GM23338 (cell line): Measurements from ENCODE around the gene SLC15A4. TPM values are rescaled to one million over a fixed set of nuclear protein-coding genes. Genes with fewer than 3 reads are reported as not detected.

Source experiments
- ATAC-seq: fragments of 200-7000 bp; cut with Tn5 transposase; 3 replicates; pipeline ENCODE4 v1.9.1; 2020
- DNase-seq: peaks from one replicate; pipeline ENCODE4 v3.0.0-alpha.2; 2015; ENCODE audit warnings: low spot score
- H2AFZ ChIP-seq: fragments of 200-600 bp; sonication (generic); 2 replicates; pipeline ENCODE4 v1.8.0; 2016; ENCODE audit warnings: antibody characterized with exemption, mild to moderate bottlenecking, moderate library complexity
- H3F3A ChIP-seq: fragments of 200-600 bp; sonication (generic); replicated peaks from 2 replicates; pipeline ENCODE4 v1.8.0; 2017; ENCODE audit warnings: antibody characterized with exemption, mixed run types, low read depth
- H3K27ac ChIP-seq: fragments of 200-600 bp; sonication (generic); 2 replicates; pipeline ENCODE4 v1.6.1; 2016; ENCODE audit warnings: low read depth
- H3K27me3 ChIP-seq: fragments of 200-600 bp; sonication (generic); 2 replicates; pipeline ENCODE4 v1.8.0; 2016; ENCODE audit warnings: mild to moderate bottlenecking, mixed run types, moderate library complexity; ENCODE audit not compliant: insufficient read depth
- H3K36me3 ChIP-seq: fragments of 200-600 bp; sonication (generic); 2 replicates; pipeline ENCODE4 v1.8.0; 2016; ENCODE audit warnings: mild to moderate bottlenecking; ENCODE audit not compliant: insufficient read depth
- H3K4me1 ChIP-seq: fragments of 200-600 bp; sonication (generic); 2 replicates; pipeline ENCODE4 v1.8.0; 2016; ENCODE audit warnings: mild to moderate bottlenecking, moderate library complexity; ENCODE audit not compliant: insufficient read depth
- H3K4me2 ChIP-seq: fragments of 200-600 bp; sonication (generic); 2 replicates; pipeline ENCODE4 v1.7.1; 2017; ENCODE audit warnings: mixed run types
- H3K4me3 ChIP-seq: fragments of 200-600 bp; sonication (generic); 2 replicates; pipeline ENCODE4 v1.6.1; 2016; ENCODE audit warnings: mixed run types
- H3K79me2 ChIP-seq: fragments of 200-600 bp; sonication (generic); replicated peaks from 2 replicates; pipeline ENCODE4 v1.8.0; 2017; ENCODE audit warnings: mild to moderate bottlenecking; ENCODE audit not compliant: insufficient read depth
- H3K9me2 ChIP-seq: fragments of 200-600 bp; sonication (generic); 2 replicates; pipeline ENCODE4 v1.8.0; 2017; ENCODE audit not compliant: insufficient read depth
- H4K20me1 ChIP-seq: fragments of 200-600 bp; sonication (generic); replicated peaks from 2 replicates; pipeline ENCODE4 v1.8.0; 2017; ENCODE audit warnings: mild to moderate bottlenecking; ENCODE audit not compliant: insufficient read depth
- H3K27ac Mint-ChIP-seq: 2 replicates; pipeline ENCODE4 v1.8.0; 2020; ENCODE audit warnings: inconsistent platforms, mild to moderate bottlenecking, moderate library complexity, mixed read lengths
- H3K27me3 Mint-ChIP-seq: 3 replicates; pipeline ENCODE4 v1.8.0; 2022; ENCODE audit warnings: low read depth, mild to moderate bottlenecking, moderate library complexity, mixed read lengths, inconsistent platforms; ENCODE audit not compliant: insufficient read depth, poor library complexity
- H3K36me3 Mint-ChIP-seq: 3 replicates; pipeline ENCODE4 v1.8.0; 2021; ENCODE audit warnings: low read depth, mild to moderate bottlenecking, inconsistent platforms, moderate library complexity, mixed read lengths
- H3K4me1 Mint-ChIP-seq: 3 replicates; pipeline ENCODE4 v1.8.0; 2020; ENCODE audit warnings: mild to moderate bottlenecking, inconsistent platforms, mixed read lengths
- H3K4me3 Mint-ChIP-seq: 3 replicates; pipeline ENCODE4 v1.8.0; 2021; ENCODE audit warnings: moderate library complexity, mild to moderate bottlenecking, inconsistent platforms, mixed read lengths
- H3K9me3 Mint-ChIP-seq: 3 replicates; pipeline ENCODE4 v1.8.0; 2020; ENCODE audit warnings: moderate library complexity, mild to moderate bottlenecking, inconsistent platforms, mixed read lengths
- CREB1 ChIP-seq: fragments of 250-450 bp; sonication (Bioruptor Pico); IDR thresholded peaks from 2 replicates; pipeline ENCODE4 v1.5.0; 2020; ENCODE audit warnings: low read depth, mild to moderate bottlenecking, moderate library complexity
- ETS1 ChIP-seq: IDR thresholded peaks from 2 replicates; pipeline ENCODE4 v1.6.1; 2016; ENCODE audit warnings: antibody characterized with exemption
- EZH2phosphoT487 ChIP-seq: fragments of 200-600 bp; sonication (generic); IDR thresholded peaks from one replicate; pipeline ENCODE4 v1.8.1; 2018; ENCODE audit warnings: antibody characterized with exemption; ENCODE audit not compliant: unreplicated experiment
- REST ChIP-seq: IDR thresholded peaks from one replicate; pipeline ENCODE4 v1.6.1; 2018; ENCODE audit warnings: antibody characterized with exemption; ENCODE audit not compliant: unreplicated experiment
- STAT1 ChIP-seq: IDR thresholded peaks from one replicate; pipeline ENCODE4 v1.6.1; 2016; ENCODE audit warnings: antibody characterized with exemption; ENCODE audit not compliant: unreplicated experiment
- ZNF114 ChIP-seq: fragments of 250-450 bp; sonication (Bioruptor Pico); IDR thresholded peaks from 2 replicates; pipeline ENCODE4 v1.5.0; 2020; ENCODE audit warnings: mild to moderate bottlenecking, moderate library complexity
- polyA plus RNA-seq: library from polyadenylated mRNA; unstranded; fragments of >200 nt; fragmentation: Nextera tagmentation; extraction: Ambion mirVana; gene quantifications from 2 replicates; pipeline ENCODE4 v1.2.1, GENCODE V29; 2016
- total RNA-seq: library from RNA; depleted of rRNA; stranded (reverse); fragments of >200 nt; shearing (Covaris generic); gene quantifications from 2 replicates; pipeline ENCODE4 v1.2.3, GENCODE V29; 2014
- TF ChIP-seq, protein P1 (sequence below), 2 experiments: fragments of 200-600 bp in 1 of 2; sonication (generic) in 1 of 2; conservative IDR thresholded peaks; 2 replicates each; pipeline versions ENCODE4 v1.5.1 to v1.6.1; 2016 to 2017; ENCODE audit warnings: antibody characterized with exemption in 2 of 2, low read depth in 2 of 2, mild to moderate bottlenecking in 2 of 2, moderate library complexity in 1 of 2
- TF ChIP-seq, protein P2 (sequence below): fragments of 250-450 bp; sonication (Bioruptor Pico); IDR thresholded peaks from 2 replicates; pipeline ENCODE4 v1.5.0; 2020; ENCODE audit warnings: mild to moderate bottlenecking, moderate library complexity

SLC15A4 gene
- total and polyA plus RNA-seq, 2 experiments from 2014 or later: 7.7 to 30.3 TPM

DNA sequence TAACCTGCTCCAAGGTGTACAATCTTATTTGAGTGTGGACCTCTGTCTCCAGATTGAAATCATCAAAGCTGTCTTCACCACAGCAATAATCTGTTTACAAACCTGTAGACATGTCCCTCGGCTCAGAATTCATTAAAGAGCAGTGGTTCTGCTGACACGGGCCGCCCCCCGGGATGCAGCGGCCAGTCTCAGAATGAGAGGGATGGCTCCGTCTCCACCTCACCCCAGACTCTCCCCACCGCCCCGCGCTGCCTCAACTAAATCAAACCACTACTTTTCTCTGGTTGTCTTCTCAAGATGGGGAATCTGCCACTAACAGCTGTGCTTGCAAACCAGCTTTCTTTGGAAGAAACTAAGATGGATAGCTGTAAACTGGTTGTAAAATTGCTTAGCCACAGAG lies 56.2 kb downstream of the SLC15A4 start:
- Histone ChIP-seq H3K4me3 (0 out of 2 replicates have a peak overlapping the region, but pooled peaks have one; percentile 23), H3K27ac (no peak overlapping the region), H3K4me2 (no peak overlapping the region), H3K4me1 (no peaks in the 10 kb centered on the region), H3F3A (no peaks in the 10 kb centered on the region), H3K9me2 (no peaks in the 10 kb centered on the region), H2AFZ (0 out of 2 replicates have a peak overlapping the region, but pooled peaks have one; percentile 59), H3K79me2 (no peaks in the 10 kb centered on the region), H3K27me3 (no peaks in the 10 kb centered on the region), H3K36me3 (no peaks in the 10 kb centered on the region), H4K20me1 (no peaks in the 10 kb centered on the region)
- H3K36me3 Mint-ChIP-seq: peaks cover 44% of the 10 kb centered on the region
- H3K27ac Mint-ChIP-seq: no peak overlapping the region
- peaks cover 99% of the 10 kb centered on the region for H3K9me3 Mint-ChIP-seq
- ATAC-seq: no peak
- no peak overlapping the region for H3K4me3 Mint-ChIP-seq
- H3K27me3 Mint-ChIP-seq: peaks cover 4% of the 10 kb centered on the region
- no peak for TF ChIP-seq STAT1
- TF ChIP-seq EZH2phosphoT487: no peak
- no peak for TF ChIP-seq ETS1
- no peak for TF ChIP-seq CREB1
- TF ChIP-seq, protein P1, sequence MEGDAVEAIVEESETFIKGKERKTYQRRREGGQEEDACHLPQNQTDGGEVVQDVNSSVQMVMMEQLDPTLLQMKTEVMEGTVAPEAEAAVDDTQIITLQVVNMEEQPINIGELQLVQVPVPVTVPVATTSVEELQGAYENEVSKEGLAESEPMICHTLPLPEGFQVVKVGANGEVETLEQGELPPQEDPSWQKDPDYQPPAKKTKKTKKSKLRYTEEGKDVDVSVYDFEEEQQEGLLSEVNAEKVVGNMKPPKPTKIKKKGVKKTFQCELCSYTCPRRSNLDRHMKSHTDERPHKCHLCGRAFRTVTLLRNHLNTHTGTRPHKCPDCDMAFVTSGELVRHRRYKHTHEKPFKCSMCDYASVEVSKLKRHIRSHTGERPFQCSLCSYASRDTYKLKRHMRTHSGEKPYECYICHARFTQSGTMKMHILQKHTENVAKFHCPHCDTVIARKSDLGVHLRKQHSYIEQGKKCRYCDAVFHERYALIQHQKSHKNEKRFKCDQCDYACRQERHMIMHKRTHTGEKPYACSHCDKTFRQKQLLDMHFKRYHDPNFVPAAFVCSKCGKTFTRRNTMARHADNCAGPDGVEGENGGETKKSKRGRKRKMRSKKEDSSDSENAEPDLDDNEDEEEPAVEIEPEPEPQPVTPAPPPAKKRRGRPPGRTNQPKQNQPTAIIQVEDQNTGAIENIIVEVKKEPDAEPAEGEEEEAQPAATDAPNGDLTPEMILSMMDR (conservative IDR thresholded peaks at IDR 0.05; ENCODE audit: low read depth in 2 of 2): no peak
- TF ChIP-seq, protein P2, sequence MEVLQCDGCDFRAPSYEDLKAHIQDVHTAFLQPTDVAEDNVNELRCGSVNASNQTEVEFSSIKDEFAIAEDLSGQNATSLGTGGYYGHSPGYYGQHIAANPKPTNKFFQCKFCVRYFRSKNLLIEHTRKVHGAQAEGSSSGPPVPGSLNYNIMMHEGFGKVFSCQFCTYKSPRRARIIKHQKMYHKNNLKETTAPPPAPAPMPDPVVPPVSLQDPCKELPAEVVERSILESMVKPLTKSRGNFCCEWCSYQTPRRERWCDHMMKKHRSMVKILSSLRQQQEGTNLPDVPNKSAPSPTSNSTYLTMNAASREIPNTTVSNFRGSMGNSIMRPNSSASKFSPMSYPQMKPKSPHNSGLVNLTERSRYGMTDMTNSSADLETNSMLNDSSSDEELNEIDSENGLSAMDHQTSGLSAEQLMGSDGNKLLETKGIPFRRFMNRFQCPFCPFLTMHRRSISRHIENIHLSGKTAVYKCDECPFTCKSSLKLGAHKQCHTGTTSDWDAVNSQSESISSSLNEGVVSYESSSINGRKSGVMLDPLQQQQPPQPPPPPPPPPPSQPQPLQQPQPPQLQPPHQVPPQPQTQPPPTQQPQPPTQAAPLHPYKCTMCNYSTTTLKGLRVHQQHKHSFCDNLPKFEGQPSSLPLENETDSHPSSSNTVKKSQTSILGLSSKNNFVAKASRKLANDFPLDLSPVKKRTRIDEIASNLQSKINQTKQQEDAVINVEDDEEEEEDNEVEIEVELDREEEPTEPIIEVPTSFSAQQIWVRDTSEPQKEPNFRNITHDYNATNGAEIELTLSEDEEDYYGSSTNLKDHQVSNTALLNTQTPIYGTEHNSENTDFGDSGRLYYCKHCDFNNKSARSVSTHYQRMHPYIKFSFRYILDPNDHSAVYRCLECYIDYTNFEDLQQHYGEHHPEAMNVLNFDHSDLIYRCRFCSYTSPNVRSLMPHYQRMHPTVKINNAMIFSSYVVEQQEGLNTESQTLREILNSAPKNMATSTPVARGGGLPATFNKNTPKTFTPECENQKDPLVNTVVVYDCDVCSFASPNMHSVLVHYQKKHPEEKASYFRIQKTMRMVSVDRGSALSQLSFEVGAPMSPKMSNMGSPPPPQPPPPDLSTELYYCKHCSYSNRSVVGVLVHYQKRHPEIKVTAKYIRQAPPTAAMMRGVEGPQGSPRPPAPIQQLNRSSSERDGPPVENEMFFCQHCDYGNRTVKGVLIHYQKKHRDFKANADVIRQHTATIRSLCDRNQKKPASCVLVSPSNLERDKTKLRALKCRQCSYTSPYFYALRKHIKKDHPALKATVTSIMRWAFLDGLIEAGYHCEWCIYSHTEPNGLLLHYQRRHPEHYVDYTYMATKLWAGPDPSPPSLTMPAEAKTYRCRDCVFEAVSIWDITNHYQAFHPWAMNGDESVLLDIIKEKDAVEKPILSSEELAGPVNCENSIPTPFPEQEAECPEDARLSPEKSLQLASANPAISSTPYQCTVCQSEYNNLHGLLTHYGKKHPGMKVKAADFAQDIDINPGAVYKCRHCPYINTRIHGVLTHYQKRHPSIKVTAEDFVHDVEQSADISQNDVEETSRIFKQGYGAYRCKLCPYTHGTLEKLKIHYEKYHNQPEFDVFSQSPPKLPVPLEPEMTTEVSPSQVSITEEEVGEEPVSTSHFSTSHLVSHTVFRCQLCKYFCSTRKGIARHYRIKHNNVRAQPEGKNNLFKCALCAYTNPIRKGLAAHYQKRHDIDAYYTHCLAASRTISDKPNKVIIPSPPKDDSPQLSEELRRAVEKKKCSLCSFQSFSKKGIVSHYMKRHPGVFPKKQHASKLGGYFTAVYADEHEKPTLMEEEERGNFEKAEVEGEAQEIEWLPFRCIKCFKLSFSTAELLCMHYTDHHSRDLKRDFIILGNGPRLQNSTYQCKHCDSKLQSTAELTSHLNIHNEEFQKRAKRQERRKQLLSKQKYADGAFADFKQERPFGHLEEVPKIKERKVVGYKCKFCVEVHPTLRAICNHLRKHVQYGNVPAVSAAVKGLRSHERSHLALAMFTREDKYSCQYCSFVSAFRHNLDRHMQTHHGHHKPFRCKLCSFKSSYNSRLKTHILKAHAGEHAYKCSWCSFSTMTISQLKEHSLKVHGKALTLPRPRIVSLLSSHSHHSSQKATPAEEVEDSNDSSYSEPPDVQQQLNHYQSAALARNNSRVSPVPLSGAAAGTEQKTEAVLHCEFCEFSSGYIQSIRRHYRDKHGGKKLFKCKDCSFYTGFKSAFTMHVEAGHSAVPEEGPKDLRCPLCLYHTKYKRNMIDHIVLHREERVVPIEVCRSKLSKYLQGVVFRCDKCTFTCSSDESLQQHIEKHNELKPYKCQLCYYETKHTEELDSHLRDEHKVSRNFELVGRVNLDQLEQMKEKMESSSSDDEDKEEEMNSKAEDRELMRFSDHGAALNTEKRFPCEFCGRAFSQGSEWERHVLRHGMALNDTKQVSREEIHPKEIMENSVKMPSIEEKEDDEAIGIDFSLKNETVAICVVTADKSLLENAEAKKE (CRISPR knock-in tag): no peak
- TF ChIP-seq REST: no peak
- TF ChIP-seq ZNF114: no peak
- H3K4me1 Mint-ChIP-seq: no peaks in the 10 kb centered on the region
- no peak for DNase-seq
